ENCODE results near the gene PDZK1. TPM values are rescaled to one million over a fixed set of nuclear protein-coding genes. Genes with fewer than 3 reads are reported as not detected.
"Not testable (repeated sequence)": the region's sequence is repeated elsewhere in the genome, so short reads cannot be mapped to it uniquely, and the experiment has no call there.

Gene PDZK1
- total and polyA plus RNA-seq, 4 experiments from 2014 or later = 0.45 TPM; not detected in 3

DNA sequence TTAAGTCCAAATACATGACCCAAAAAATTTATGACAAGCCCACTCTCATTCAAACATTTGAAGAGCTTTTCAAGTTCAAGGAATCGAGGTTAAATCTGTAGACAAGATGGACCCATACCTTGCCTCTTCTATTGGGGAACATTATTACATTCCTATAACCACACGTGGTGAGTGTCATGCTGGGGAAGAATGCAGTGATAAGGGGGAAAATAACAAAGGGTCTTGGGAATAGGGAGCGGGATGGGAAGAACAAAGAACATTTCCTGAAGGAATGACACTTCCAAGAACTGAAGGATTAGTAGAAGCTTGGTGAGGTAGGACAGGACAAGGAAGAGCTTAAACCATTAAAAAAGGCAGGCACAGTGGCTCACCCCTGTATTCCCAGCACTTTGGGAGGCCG, 18.8 kb downstream of the PDZK1 start:
- H3K36me3 ChIP-seq (ENCODE audit: insufficient read depth, low read length) = no peaks in the 10 kb centered on the region
- Mint-ChIP-seq H3K27me3 (no peaks in the 10 kb centered on the region), H3K9me3 (no peaks in the 10 kb centered on the region), H3K4me1 (peaks cover 18 to 42% (median 32%) of the 10 kb centered on the region in 4 donors), H3K27ac (peak overlapping the region in 6 of 7 donors; percentile 46 to 88 (median 55)), H3K4me3 (peak overlapping the region in 2 of 8 donors; percentile 18 to 51), H3K36me3 (no peaks in the 10 kb centered on the region)
- intact Hi-C loops (cut with micrococcal nuclease) = no loop called here
- POLR2A ChIA-PET (ENCODE audit: partially characterized antibody) = no interaction called here
- H3K9me3 ChIP-seq (ENCODE audit: control insufficient read depth in 1 of 2, low read length in 2 of 2) = no peaks in the 10 kb centered on the region
- H3K27me3 ChIP-seq (ENCODE audit: insufficient read depth, low read length) = no peaks in the 10 kb centered on the region
- CTCF ChIA-PET (ENCODE audit: partially characterized antibody) = interaction anchor here (1.2 kb wide), 1 partner anchor 32 kb away, joined by 4 read pairs; no protein-coding TSS in a partner anchor
- no peak for DNase-seq
- H3K4me3 ChIP-seq (ENCODE audit: low read length in 2 of 2) = no peak overlapping the region
- H3K4me1 ChIP-seq (ENCODE audit: insufficient read depth, low read length) = peaks cover 27% of the 10 kb centered on the region
- no peak overlapping the region for H3K27ac ChIP-seq (ENCODE audit: low read depth, low read length)

DNA sequence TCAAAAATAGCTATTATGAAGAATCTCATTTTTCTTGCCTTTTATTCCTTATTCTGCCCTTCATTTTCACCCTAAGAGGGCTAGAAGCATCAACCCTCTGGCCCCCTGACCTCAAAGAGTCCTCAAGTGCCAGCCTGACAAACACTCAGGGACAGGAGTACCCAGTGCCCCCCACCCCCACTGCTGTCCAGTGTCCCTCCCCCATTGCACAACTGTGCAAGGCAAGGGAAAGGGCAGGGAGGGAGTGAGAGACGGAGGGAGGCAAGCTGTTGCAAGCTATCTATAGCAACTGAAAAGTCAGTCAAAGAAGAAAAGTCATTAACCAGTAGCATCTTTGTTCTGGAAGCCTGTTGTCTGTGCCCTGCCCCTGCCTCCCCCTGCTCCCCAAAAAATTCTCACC, 21.1 kb downstream of the PDZK1 start:
- POLR2A ChIA-PET (ENCODE audit: partially characterized antibody); H3K4me3 ChIP-seq (ENCODE audit: low read length in 2 of 2); CTCF ChIA-PET (ENCODE audit: partially characterized antibody); H3K27me3 Mint-ChIP-seq; H3K27ac ChIP-seq (ENCODE audit: low read depth, low read length); H3K4me3 Mint-ChIP-seq; H3K9me3 Mint-ChIP-seq; H3K9me3 ChIP-seq (ENCODE audit: control insufficient read depth in 1 of 2, low read length in 2 of 2); intact Hi-C loops (cut with micrococcal nuclease); H3K27me3 ChIP-seq (ENCODE audit: insufficient read depth, low read length); H3K27ac Mint-ChIP-seq; DNase-seq; H3K36me3 Mint-ChIP-seq; H3K36me3 ChIP-seq (ENCODE audit: insufficient read depth, low read length): not testable (repeated sequence)
- peaks cover 17 to 33% (median 28%) of the 10 kb centered on the region in 4 donors for H3K4me1 Mint-ChIP-seq
- peaks cover 23% of the 10 kb centered on the region for H3K4me1 ChIP-seq (ENCODE audit: insufficient read depth, low read length)

DNA sequence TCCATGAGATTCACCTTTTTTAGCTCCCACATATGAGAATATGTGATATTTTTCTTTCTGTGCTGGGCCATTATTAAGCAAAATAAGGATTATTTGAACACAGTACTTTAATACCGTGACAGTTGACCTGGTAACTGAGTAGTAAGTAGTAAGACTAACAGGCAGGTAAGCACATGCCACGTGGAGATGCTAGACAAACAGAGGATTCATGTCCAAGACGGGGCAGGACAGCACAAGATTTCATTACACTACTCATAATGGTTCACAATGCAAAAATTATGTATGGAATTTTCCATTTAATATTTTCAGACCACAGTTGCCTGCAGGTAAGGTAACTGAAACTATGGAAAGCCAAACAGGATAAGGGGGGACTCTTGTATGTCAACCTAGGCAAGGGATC, 22.3 kb downstream of the PDZK1 start:
- peaks cover 9 to 21% (median 16%) of the 10 kb centered on the region in 4 donors for H3K4me1 Mint-ChIP-seq
- H3K4me3 ChIP-seq (ENCODE audit: low read length in 2 of 2); H3K27me3 Mint-ChIP-seq; H3K9me3 ChIP-seq (ENCODE audit: control insufficient read depth in 1 of 2, low read length in 2 of 2); H3K27me3 ChIP-seq (ENCODE audit: insufficient read depth, low read length); H3K36me3 ChIP-seq (ENCODE audit: insufficient read depth, low read length); POLR2A ChIA-PET (ENCODE audit: partially characterized antibody); DNase-seq; H3K27ac Mint-ChIP-seq; H3K27ac ChIP-seq (ENCODE audit: low read depth, low read length); intact Hi-C loops (cut with micrococcal nuclease); H3K4me3 Mint-ChIP-seq; H3K9me3 Mint-ChIP-seq; CTCF ChIA-PET (ENCODE audit: partially characterized antibody); H3K36me3 Mint-ChIP-seq: not testable (repeated sequence)
- H3K4me1 ChIP-seq (ENCODE audit: insufficient read depth, low read length) = peaks cover 11% of the 10 kb centered on the region

DNA sequence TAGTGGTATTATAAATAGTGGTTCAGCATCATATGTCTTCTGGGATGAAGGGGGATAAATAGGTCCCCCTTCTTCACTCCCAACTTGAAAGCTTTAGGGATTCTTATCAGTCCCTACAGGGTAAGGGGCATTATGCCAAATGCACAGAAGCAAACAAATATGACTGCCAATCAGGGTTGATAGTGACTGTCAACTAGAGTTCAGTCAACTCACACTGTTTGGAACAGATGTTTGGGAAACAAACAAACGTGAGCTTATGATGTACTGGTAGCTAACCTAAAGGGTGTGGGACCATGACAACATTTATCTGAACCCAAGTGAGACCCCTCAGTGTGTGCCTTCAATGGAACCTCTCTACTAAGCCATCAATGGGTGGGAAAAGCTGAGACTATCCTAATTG, 34.0 kb downstream of the PDZK1 start:
- H3K27me3 Mint-ChIP-seq; CTCF ChIA-PET (ENCODE audit: partially characterized antibody); H3K9me3 Mint-ChIP-seq; POLR2A ChIA-PET (ENCODE audit: partially characterized antibody); H3K9me3 ChIP-seq (ENCODE audit: control insufficient read depth in 1 of 2, low read length in 2 of 2); H3K27ac ChIP-seq (ENCODE audit: low read depth, low read length); H3K4me3 Mint-ChIP-seq; DNase-seq; H3K27ac Mint-ChIP-seq; H3K27me3 ChIP-seq (ENCODE audit: insufficient read depth, low read length); H3K4me3 ChIP-seq (ENCODE audit: low read length in 2 of 2); intact Hi-C loops (cut with micrococcal nuclease); H3K36me3 ChIP-seq (ENCODE audit: insufficient read depth, low read length); H3K4me1 ChIP-seq (ENCODE audit: insufficient read depth, low read length): not testable (repeated sequence)
- H3K36me3 Mint-ChIP-seq = peaks cover 8 to 12% of the 10 kb centered on the region in 2 donors
- H3K4me1 Mint-ChIP-seq = peaks cover 2 to 12% (median 5%) of the 10 kb centered on the region in 4 donors

DNA sequence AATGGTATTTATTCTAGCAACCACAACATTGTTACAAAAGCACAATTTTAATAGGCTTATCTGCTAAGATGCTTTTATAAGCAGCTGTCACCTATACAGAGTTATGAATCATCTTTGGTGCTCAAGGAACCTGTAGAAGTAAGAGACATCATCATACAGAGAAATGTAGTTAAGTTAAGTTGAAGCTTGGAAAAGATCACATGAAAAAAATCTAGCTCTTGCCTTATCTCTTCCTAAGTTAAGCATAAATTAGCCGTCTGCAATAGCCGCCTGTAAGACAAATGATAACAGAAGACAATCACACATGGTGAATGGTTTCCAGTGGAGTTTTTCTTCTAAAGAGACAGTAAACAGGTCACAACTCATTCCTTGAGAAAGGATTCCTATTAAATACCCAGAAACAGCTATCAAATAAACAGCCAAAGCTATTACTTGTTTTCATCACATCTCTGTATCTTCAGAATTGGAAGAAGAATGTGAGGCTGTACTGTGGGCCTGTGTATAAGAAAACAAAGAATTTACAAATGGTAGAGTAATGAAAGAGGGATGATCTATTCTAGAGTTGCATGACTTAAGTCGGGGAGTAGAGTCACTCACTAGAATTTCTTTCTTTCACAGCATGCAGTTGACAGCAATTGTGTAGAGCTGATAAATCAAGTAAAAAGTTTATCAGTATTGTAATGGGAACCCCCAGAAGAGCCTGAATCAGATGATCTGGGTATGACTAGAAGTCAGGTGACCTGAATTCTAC, 36.0 kb downstream of the PDZK1 start:
- H3K36me3 Mint-ChIP-seq = peaks cover 15 to 16% of the 10 kb centered on the region in 2 donors
- H3K27ac Mint-ChIP-seq; H3K9me3 Mint-ChIP-seq; H3K27me3 Mint-ChIP-seq; DNase-seq; CTCF ChIA-PET (ENCODE audit: partially characterized antibody); H3K4me1 ChIP-seq (ENCODE audit: insufficient read depth, low read length); H3K9me3 ChIP-seq (ENCODE audit: control insufficient read depth in 1 of 2, low read length in 2 of 2); H3K4me3 ChIP-seq (ENCODE audit: low read length in 2 of 2); intact Hi-C loops (cut with micrococcal nuclease); H3K27ac ChIP-seq (ENCODE audit: low read depth, low read length); H3K36me3 ChIP-seq (ENCODE audit: insufficient read depth, low read length); POLR2A ChIA-PET (ENCODE audit: partially characterized antibody); H3K4me3 Mint-ChIP-seq; H3K27me3 ChIP-seq (ENCODE audit: insufficient read depth, low read length): not testable (repeated sequence)
- peaks cover 2 to 12% (median 6%) of the 10 kb centered on the region in 4 donors for H3K4me1 Mint-ChIP-seq

DNA sequence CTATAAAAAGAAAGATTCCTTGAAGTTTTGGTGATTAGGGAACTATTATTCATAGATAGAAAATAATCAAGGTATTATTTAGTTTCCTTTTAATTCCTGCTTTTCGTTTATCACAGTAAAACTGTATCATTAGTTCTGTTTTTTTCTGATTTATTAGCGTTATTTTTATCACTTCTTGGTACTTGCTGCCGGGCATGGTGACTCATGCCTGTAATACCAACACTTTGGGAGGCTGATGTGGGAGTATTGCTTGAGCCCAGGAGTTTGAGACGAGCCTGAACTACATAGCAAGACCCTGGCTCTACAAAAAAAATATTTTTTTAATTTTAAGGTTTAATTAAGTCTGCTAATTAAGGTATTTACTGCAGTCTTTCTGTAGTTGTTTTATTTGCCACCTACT, 42.2 kb downstream of the PDZK1 start:
- H3K4me1 Mint-ChIP-seq; H3K4me3 ChIP-seq (ENCODE audit: low read length in 2 of 2); DNase-seq; H3K4me1 ChIP-seq (ENCODE audit: insufficient read depth, low read length); H3K36me3 ChIP-seq (ENCODE audit: insufficient read depth, low read length); CTCF ChIA-PET (ENCODE audit: partially characterized antibody); intact Hi-C loops (cut with micrococcal nuclease); POLR2A ChIA-PET (ENCODE audit: partially characterized antibody); H3K9me3 ChIP-seq (ENCODE audit: control insufficient read depth in 1 of 2, low read length in 2 of 2); H3K27me3 Mint-ChIP-seq; H3K27me3 ChIP-seq (ENCODE audit: insufficient read depth, low read length); H3K4me3 Mint-ChIP-seq; H3K9me3 Mint-ChIP-seq; H3K27ac ChIP-seq (ENCODE audit: low read depth, low read length); H3K27ac Mint-ChIP-seq: not testable (repeated sequence)
- H3K36me3 Mint-ChIP-seq = peaks cover 10 to 11% of the 10 kb centered on the region in 2 donors

DNA sequence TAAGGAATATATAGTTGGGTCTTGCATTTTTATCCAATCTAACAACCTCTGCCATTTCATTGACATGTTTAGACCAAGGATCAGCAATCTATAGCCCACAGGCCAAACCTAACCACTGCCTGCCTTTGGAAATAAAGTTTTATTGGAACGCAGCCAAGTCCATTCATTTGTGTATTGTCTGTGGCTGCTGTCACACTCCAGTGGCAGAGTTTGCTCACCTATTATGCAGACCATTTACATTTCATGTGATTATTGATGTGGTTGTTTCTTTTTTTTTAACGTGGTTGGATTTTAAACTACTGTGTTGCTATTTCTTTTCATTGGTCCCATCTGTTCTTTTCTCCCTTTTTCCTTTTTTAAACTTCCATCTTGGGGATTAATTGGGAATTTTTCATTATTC, 44.7 kb downstream of the PDZK1 start:
- POLR2A ChIA-PET (ENCODE audit: partially characterized antibody); H3K27ac Mint-ChIP-seq: not testable (repeated sequence)

More for the DNA sequence above, 44.7 kb downstream of the PDZK1 start:
- H3K36me3 Mint-ChIP-seq = peaks cover 10 to 11% of the 10 kb centered on the region in 2 donors
- H3K9me3 Mint-ChIP-seq; H3K27ac ChIP-seq (ENCODE audit: low read depth, low read length); intact Hi-C loops (cut with micrococcal nuclease); CTCF ChIA-PET (ENCODE audit: partially characterized antibody); H3K36me3 ChIP-seq (ENCODE audit: insufficient read depth, low read length); H3K27me3 ChIP-seq (ENCODE audit: insufficient read depth, low read length); H3K4me1 Mint-ChIP-seq; H3K4me1 ChIP-seq (ENCODE audit: insufficient read depth, low read length); H3K27me3 Mint-ChIP-seq; H3K9me3 ChIP-seq (ENCODE audit: control insufficient read depth in 1 of 2, low read length in 2 of 2); H3K4me3 ChIP-seq (ENCODE audit: low read length in 2 of 2); DNase-seq; H3K4me3 Mint-ChIP-seq: not testable (repeated sequence)
